SU-DHL-6 (cell line): Measurements from ENCODE around the gene GTF2H3.

Source experiments
- H2AFZ ChIP-seq: fragments of 200-600 bp; sonication (generic); 2 replicates; pipeline ENCODE4 v1.6.1; 2014; ENCODE audit warnings: low read depth, mild to moderate bottlenecking, moderate library complexity, mixed read lengths, antibody characterized with exemption, low read length; ENCODE audit not compliant: severe bottlenecking
- H3F3A ChIP-seq: fragments of 200-600 bp; shearing (Covaris generic); 2 replicates; pipeline ENCODE4 v1.6.0; 2016; ENCODE audit warnings: antibody characterized with exemption, mild to moderate bottlenecking; ENCODE audit not compliant: insufficient read depth
- H3K27ac ChIP-seq: fragments of 200-600 bp; sonication (generic); 2 replicates; pipeline ENCODE4 v1.5.1; 2016; ENCODE audit warnings: low read depth, mild to moderate bottlenecking, low read length, moderate library complexity, mixed read lengths
- H3K27me3 ChIP-seq: fragments of 200-600 bp; sonication (generic), shearing (Covaris generic); 2 replicates; pipeline ENCODE4 v1.6.0; 2014; ENCODE audit warnings: mild to moderate bottlenecking, low read length
- H3K36me3 ChIP-seq: fragments of 200-600 bp; sonication (generic); 2 replicates; pipeline ENCODE4 v1.6.1; 2014; ENCODE audit warnings: mild to moderate bottlenecking, low read length, mixed read lengths
- H3K4me2 ChIP-seq: fragments of 300-600, 200-600 bp; shearing (Covaris generic), sonication (generic); 2 replicates; pipeline ENCODE4 v1.6.0; 2014; ENCODE audit warnings: low read length, low read depth, mild to moderate bottlenecking; ENCODE audit not compliant: poor library complexity, severe bottlenecking
- H3K4me3 ChIP-seq: fragments of 200-600 bp; sonication (generic); 2 replicates; pipeline ENCODE4 v1.5.1; 2014; ENCODE audit warnings: antibody characterized with exemption, low read length, mild to moderate bottlenecking, mixed read lengths; ENCODE audit not compliant: insufficient read depth, poor library complexity, severe bottlenecking
- H3K79me2 ChIP-seq: fragments of 200-600 bp; sonication (generic); 2 replicates; pipeline ENCODE4 v1.6.1; 2014; ENCODE audit warnings: mild to moderate bottlenecking, low read length, moderate library complexity; ENCODE audit not compliant: insufficient read depth
- H3K9ac ChIP-seq: fragments of 200-600 bp; sonication (generic); 2 replicates; pipeline ENCODE4 v1.7.0; 2014; ENCODE audit warnings: mild to moderate bottlenecking, low read length
- H3K9me2 ChIP-seq: fragments of 200-600 bp; sonication (generic); replicated peaks from 2 replicates; pipeline ENCODE4 v1.6.1; 2014; ENCODE audit warnings: low read length; ENCODE audit not compliant: insufficient read depth
- H3K9me3 ChIP-seq: fragments of 200-600 bp; sonication (generic); 2 replicates; pipeline ENCODE4 v1.6.1; 2014; ENCODE audit warnings: low read length, mixed read lengths; ENCODE audit not compliant: insufficient read depth
- H4K20me1 ChIP-seq: fragments of 200-600 bp; sonication (generic); 2 replicates; pipeline ENCODE4 v1.6.1; 2014; ENCODE audit warnings: low read depth, mild to moderate bottlenecking, antibody characterized with exemption, low read length, moderate library complexity, mixed read lengths
- CTCF ChIP-seq: fragments of 200-600 bp; sonication (generic); IDR thresholded peaks from one replicate; pipeline ENCODE4 v1.5.1; 2017; ENCODE audit warnings: antibody characterized with exemption, mild to moderate bottlenecking, low read length, moderate library complexity; ENCODE audit not compliant: insufficient read depth, poor library complexity, severe bottlenecking
- EZH2phosphoT487 ChIP-seq: fragments of 200-600 bp; sonication (generic), shearing (Covaris generic); conservative IDR thresholded peaks from 2 replicates; pipeline ENCODE4 v1.6.1; 2018; ENCODE audit warnings: mild to moderate bottlenecking, antibody characterized with exemption, low read length, moderate library complexity, mixed read lengths

GTF2H3 gene

DNA sequence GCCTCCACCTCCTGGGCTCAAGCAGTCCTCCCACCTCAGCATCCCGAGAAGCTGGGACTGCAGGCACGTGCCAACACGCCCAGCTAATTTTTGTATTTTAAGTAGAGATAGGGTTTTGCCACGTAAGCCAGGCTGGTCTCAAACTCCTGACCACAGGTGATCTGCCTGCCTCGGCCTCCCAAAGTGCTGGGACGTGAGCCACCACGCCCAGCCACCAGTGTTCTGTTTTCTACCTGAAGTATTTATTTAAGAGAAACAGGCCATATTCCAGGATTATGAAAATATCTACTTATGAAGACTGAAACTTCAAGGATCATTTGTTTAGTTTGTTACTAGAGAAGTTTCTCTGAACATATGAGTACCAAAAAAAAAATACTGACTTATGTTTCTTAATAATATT lies 10.3 kb downstream of the GTF2H3 start:
- H3K27ac ChIP-seq = no peak overlapping the region
- H3K9me3 ChIP-seq = no peaks in the 10 kb centered on the region
- H3F3A ChIP-seq = no peaks in the 10 kb centered on the region
- no peak for TF ChIP-seq CTCF
- TF ChIP-seq EZH2phosphoT487 = no peak
- no peak overlapping the region for H3K4me3 ChIP-seq
- no peak overlapping the region for H2AFZ ChIP-seq
- H3K4me2 ChIP-seq = no peak overlapping the region
- peaks cover 3% of the 10 kb centered on the region; the same call in 1 of the 2 replicates for H3K36me3 ChIP-seq
- no peak overlapping the region for H3K9ac ChIP-seq
- H4K20me1 ChIP-seq = no peaks in the 10 kb centered on the region
- H3K9me2 ChIP-seq = no peaks in the 10 kb centered on the region
- H3K79me2 ChIP-seq = no peaks in the 10 kb centered on the region; the same call in 1 of the 2 replicates
- H3K27me3 ChIP-seq = no peaks in the 10 kb centered on the region

- H3K9me2 ChIP-seq = no peaks in the 10 kb centered on the region
- H3K9me3 ChIP-seq = no peaks in the 10 kb centered on the region
- no peak overlapping the region for H2AFZ ChIP-seq
- H3K27ac ChIP-seq = no peak overlapping the region
- H4K20me1 ChIP-seq = no peaks in the 10 kb centered on the region
- H3K79me2 ChIP-seq = no peaks in the 10 kb centered on the region; the same call in 1 of the 2 replicates
- H3K27me3 ChIP-seq = no peaks in the 10 kb centered on the region
- H3K4me2 ChIP-seq = no peak overlapping the region
- no peak overlapping the region for H3K9ac ChIP-seq
- no peak for TF ChIP-seq EZH2phosphoT487
- TF ChIP-seq CTCF = no peak
- H3F3A ChIP-seq = no peaks in the 10 kb centered on the region
- peaks cover 3% of the 10 kb centered on the region; the same call in 1 of the 2 replicates for H3K36me3 ChIP-seq
- H3K4me3 ChIP-seq = no peak overlapping the region
These were observed 11.8 kb downstream of the GTF2H3 start for GRCh38 chr12:123645380-123645779.

DNA sequence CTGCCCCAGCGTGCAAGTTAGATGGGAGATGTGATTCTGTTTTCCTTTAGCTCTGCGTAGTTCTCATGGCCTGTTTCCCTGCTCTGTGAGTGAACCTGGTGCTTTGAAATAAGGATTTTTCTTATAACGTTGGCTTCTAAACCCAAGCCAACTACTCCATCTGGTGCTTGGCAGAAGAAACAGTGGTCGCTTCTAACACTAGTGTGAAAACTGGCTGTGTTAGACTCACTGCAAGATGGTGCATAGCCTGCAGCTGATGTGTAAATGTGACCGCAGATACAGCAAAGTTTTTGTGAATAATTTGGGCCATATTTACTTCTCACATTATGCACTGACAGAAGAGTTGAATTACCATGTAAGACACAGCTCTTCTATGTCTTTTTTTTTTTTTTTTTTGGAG lies 12.2 kb downstream of the GTF2H3 start:
- no peak overlapping the region for H3K4me3 ChIP-seq
- no peaks in the 10 kb centered on the region for H3K9me3 ChIP-seq
- H3K36me3 ChIP-seq = peaks cover 3% of the 10 kb centered on the region; the same call in 1 of the 2 replicates
- no peak overlapping the region for H3K9ac ChIP-seq
- H2AFZ ChIP-seq = no peak overlapping the region
- H3K27ac ChIP-seq = no peak overlapping the region
- no peak for TF ChIP-seq EZH2phosphoT487
- no peak for TF ChIP-seq CTCF
- no peaks in the 10 kb centered on the region for H4K20me1 ChIP-seq
- no peaks in the 10 kb centered on the region for H3K9me2 ChIP-seq
- H3K4me2 ChIP-seq = no peak overlapping the region
- no peaks in the 10 kb centered on the region; the same call in 1 of the 2 replicates for H3K79me2 ChIP-seq
- H3K27me3 ChIP-seq = no peaks in the 10 kb centered on the region
- H3F3A ChIP-seq = no peaks in the 10 kb centered on the region
